HepG2 (cell line): Measurements from ENCODE around the gene MROH2A. TPM values are rescaled to one million over a fixed set of nuclear protein-coding genes. Genes with fewer than 3 reads are reported as not detected.

Experiments
- ATAC-seq: fragments of 200-7000 bp; cut with Tn5 transposase; 3 replicates; pipeline ENCODE4 v1.9.1; 2020; ENCODE audit warnings: mild to moderate bottlenecking, moderate library complexity
- BruUV-seq: library from RNA; stranded (reverse); fragments of 400-500 nt; replicated peaks from 2 replicates; lab custom pipeline; 2021; lab: Mats Ljungman, UMichigan
- CTCF ChIA-PET: fragments of 300-600 bp; formaldehyde crosslinking; extraction: SDS; loops from one replicate; lab custom pipeline; 2021; ENCODE audit warnings: low total read pairs, inconsistent platforms, low intra/inter-chr PET ratio; lab: Yijun Ruan, JAX
- POLR2A ChIA-PET: fragments of 350-600 bp; sonication (Branson Sonifier 250); formaldehyde crosslinking; loops from one replicate; lab custom pipeline; 2020; ENCODE audit warnings: antibody characterized with exemption, inconsistent platforms; lab: Yijun Ruan, JAX
- DNase-seq: peaks from one replicate; pipeline ENCODE4 v3.0.0-alpha.2; 2015; ENCODE audit warnings: low spot score
- FAIRE-seq: peaks from 3 replicates; lab custom pipeline; 2011; peaks lifted over from hg19 to GRCh38; lab: Jason Lieb, UNC
- H2AFZ ChIP-seq: one replicate; pipeline ENCODE4 v1.6.1; 2011; ENCODE audit warnings: low read length, inconsistent platforms
- H3K27ac ChIP-seq: fragments of 300-600 bp; 3 replicates; pipeline ENCODE4 v1.8.0; 2011; ENCODE audit warnings: mixed run types, mild to moderate bottlenecking, mixed read lengths, low read length, inconsistent platforms; ENCODE audit not compliant: insufficient read depth; ENCODE audit errors: extremely low read length
- H3K27me3 ChIP-seq, 2 experiments: fragments of 200-600 bp in 1 of 2; 2 replicates in 1 of 2; 3 replicates in 1 of 2; pipeline versions ENCODE4 v1.6.0 to v1.8.0; 2011; ENCODE audit warnings: low read length in 2 of 2, mild to moderate bottlenecking in 2 of 2, moderate library complexity in 2 of 2, inconsistent platforms in 1 of 2; ENCODE audit not compliant: insufficient read depth in 2 of 2, control insufficient read depth in 1 of 2
- H3K36me3 ChIP-seq, 2 experiments: fragments of 200-600 bp in 1 of 2; replicated peaks in 1 of 2; 2 replicates in 1 of 2; 3 replicates in 1 of 2; pipeline versions ENCODE4 v1.5.1 to v1.8.0; 2011; ENCODE audit warnings: low read length in 2 of 2, inconsistent platforms in 1 of 2; ENCODE audit not compliant: insufficient read depth in 2 of 2, control insufficient read depth in 1 of 2
- H3K4me1 ChIP-seq: 2 replicates; pipeline ENCODE4 v1.5.1; 2012; ENCODE audit warnings: low read length, inconsistent platforms; ENCODE audit not compliant: insufficient read depth
- H3K4me2 ChIP-seq: 2 replicates; pipeline ENCODE4 v1.6.0; 2011; ENCODE audit warnings: low read depth, low read length, inconsistent platforms
- H3K4me3 ChIP-seq, 3 experiments: fragments of 200-600 bp in 1 of 3; sonication (generic), shearing (Covaris generic) in 1 of 3; replicated peaks in 1 of 3; 2 replicates each; pipeline ENCODE4 v1.5.1; 2011 to 2016; ENCODE audit warnings: low read length in 3 of 3, inconsistent platforms in 2 of 3, low read depth in 2 of 3, mild to moderate bottlenecking in 2 of 3, control low read depth in 1 of 3, mixed read lengths in 1 of 3; ENCODE audit not compliant: insufficient read depth in 1 of 3
- H3K79me2 ChIP-seq: one replicate; pipeline ENCODE4 v1.6.1; 2011; ENCODE audit warnings: low read length, inconsistent platforms; ENCODE audit not compliant: insufficient read depth
- H3K9ac ChIP-seq: 2 replicates; pipeline ENCODE4 v1.6.0; 2011; ENCODE audit warnings: mild to moderate bottlenecking, low read depth, low read length, inconsistent platforms; ENCODE audit not compliant: insufficient read depth
- H3K9me3 ChIP-seq: 2 replicates; pipeline ENCODE4 v1.5.1; 2012; ENCODE audit warnings: mild to moderate bottlenecking, low read length
- H4K20me1 ChIP-seq: 2 replicates; pipeline ENCODE4 v1.6.0; 2011; ENCODE audit warnings: inconsistent platforms, mild to moderate bottlenecking, low read length, moderate library complexity; ENCODE audit not compliant: insufficient read depth
- BORCS8-MEF2B ChIP-seq: sonication (generic); formaldehyde crosslinking; IDR thresholded peaks from 2 replicates; pipeline ENCODE4 v1.8.0; 2022; ENCODE audit warnings: mild to moderate bottlenecking, missing genetic modification reagents
- ELF3 ChIP-seq: IDR thresholded peaks from 2 replicates; pipeline ENCODE4 v1.6.1; 2016; ENCODE audit warnings: missing genetic modification reagents, missing compliant biosample characterization
- HNRNPUL1 ChIP-seq: fragments of 200-400 bp; formaldehyde crosslinking; IDR thresholded peaks from 2 replicates; pipeline ENCODE4 v1.6.1; 2017; ENCODE audit warnings: low read depth, mild to moderate bottlenecking, low read length, moderate library complexity
- MLXIP ChIP-seq: sonication (generic); formaldehyde crosslinking; IDR thresholded peaks from 2 replicates; pipeline ENCODE4 v1.9.0; 2021; ENCODE audit warnings: missing genetic modification reagents, borderline replicate concordance
- MXD1 ChIP-seq: sonication (generic); formaldehyde crosslinking; IDR thresholded peaks from 2 replicates; pipeline ENCODE4 v1.4.0; 2020; ENCODE audit warnings: mild to moderate bottlenecking, missing genetic modification reagents
- NFYC ChIP-seq: IDR thresholded peaks from 2 replicates; pipeline ENCODE4 v1.6.1; 2016; ENCODE audit warnings: missing genetic modification reagents, missing compliant biosample characterization
- NR2F2 ChIP-seq: IDR thresholded peaks from 2 replicates; pipeline ENCODE4 v1.6.1; 2012; ENCODE audit warnings: low read depth, inconsistent platforms, borderline replicate concordance
- NR2F6 ChIP-seq, 2 experiments: IDR thresholded peaks; 2 replicates each; pipeline ENCODE4 v1.6.1; 2016; ENCODE audit warnings: antibody characterized with exemption in 1 of 2, mild to moderate bottlenecking in 1 of 2
- SRSF1 ChIP-seq: fragments of 200-400 bp; formaldehyde crosslinking; optimal IDR thresholded peaks from 2 replicates; pipeline ENCODE3; 2017; ENCODE audit warnings: mild to moderate bottlenecking, low read depth, low read length, moderate library complexity
- STAT6 ChIP-seq: sonication (generic); formaldehyde crosslinking; IDR thresholded peaks from 2 replicates; pipeline ENCODE4 v1.4.0; 2020; ENCODE audit warnings: missing genetic modification reagents, mild to moderate bottlenecking, borderline replicate concordance
- TARDBP ChIP-seq: sonication (generic); formaldehyde crosslinking; IDR thresholded peaks from 2 replicates; pipeline ENCODE4 v1.8.0; 2022; ENCODE audit warnings: mild to moderate bottlenecking, missing genetic modification reagents
- TFDP1 ChIP-seq: IDR thresholded peaks from 2 replicates; pipeline ENCODE4 v1.6.1; 2016; ENCODE audit warnings: missing compliant biosample characterization, missing genetic modification reagents, borderline replicate concordance
- ZBTB20 ChIP-seq: sonication (generic); formaldehyde crosslinking; IDR thresholded peaks from 2 replicates; pipeline ENCODE4 v1.8.1; 2023; ENCODE audit warnings: missing genetic modification reagents, low read depth, mild to moderate bottlenecking, borderline replicate concordance
- WGBS: methylation state at CpG from one replicate; pipeline ENCODE4 v1.1.6; 2017; ENCODE audit warnings: low lambda C conversion rate; 5-methylcytosine and 5-hydroxymethylcytosine counted together
- in situ Hi-C: cut with HindIII; loops from 2 replicates; pipeline ENCODE4 v1.10.0; 2017; ENCODE audit warnings: low pct_unique_long_range_greater_than_20kb; ENCODE audit not compliant: extremely low pct_ligation_motif_present
- intact Hi-C: fragments of 100-400 bp; cut with micrococcal nuclease; formaldehyde crosslinking; loops from one replicate; pipeline ENCODE4 v1.10.0; 2022; ENCODE audit not compliant: unreplicated experiment
- polyA plus RNA-seq, 8 experiments: library from polyadenylated mRNA; depleted of rRNA in 3 of 8; stranded (reverse) in 7 of 8; unstranded in 1 of 8; fragments of >200 nt; fragmentation: Illumina TruSeq in 4 of 8; extraction: Trizol in 4 of 8; gene quantifications; 2 replicates each; pipeline versions ENCODE4 v1.2.1 to v1.2.3, GENCODE V29; 2011 to 2016; ENCODE audit warnings: low read depth in 4 of 8, missing spikeins in 1 of 8, mixed read lengths in 1 of 8; ENCODE audit not compliant: insufficient read depth in 1 of 8
- total RNA-seq, 5 experiments: library from RNA; depleted of rRNA; stranded (reverse); fragments of >200 nt; fragmentation: Illumina TruSeq; extraction: Trizol; gene quantifications; 2 replicates each; pipeline ENCODE4 v1.2.3, GENCODE V29; 2016; ENCODE audit warnings: low read depth in 1 of 5
- TF ChIP-seq, protein P1 (sequence below): sonication (generic); formaldehyde crosslinking; IDR thresholded peaks from 2 replicates; pipeline ENCODE4 v1.4.0; 2020; ENCODE audit warnings: missing genetic modification reagents, mild to moderate bottlenecking, borderline replicate concordance

The MROH2A gene
- total and polyA plus RNA-seq, 2 of the 13 experiments (the other 11 are each of a cell fraction or from before 2014, with no cell fraction given) = 0.03 to 0.04 TPM

- 83% methylated on average over 6 of the region's 6 CpGs for WGBS
- H3K4me3 ChIP-seq = no peak overlapping the region
- peaks cover 23% of the 10 kb centered on the region for H3K4me1 ChIP-seq
- no peak overlapping the region for H3K9ac ChIP-seq
- H4K20me1 ChIP-seq = no peaks in the 10 kb centered on the region
- intact Hi-C loops = no loop called here
- no peak overlapping the region for H3K4me2 ChIP-seq
- in situ Hi-C loops = no loop called here
- no peaks in the 10 kb centered on the region for H3K36me3 ChIP-seq
- no peak overlapping the region for H2AFZ ChIP-seq
- no TSS peak for BruUV-seq
- FAIRE-seq (peak; percentile 47), DNase-seq (no peak), ATAC-seq (no peak)
- no peaks in the 10 kb centered on the region for H3K79me2 ChIP-seq
- CTCF ChIA-PET = no interaction called here
- H3K27me3 ChIP-seq = peaks cover 3 to 33% of the 10 kb centered on the region in 2 experiments; a peak in 4 of 5 replicates
- H3K9me3 ChIP-seq = no peaks in the 10 kb centered on the region
- H3K27ac ChIP-seq = no peak overlapping the region
- POLR2A ChIA-PET = no interaction called here
- TF ChIP-seq ELF3 (no peak), STAT6 (CRISPR knock-in tag) (no peak), NFYC (no peak), TFDP1 (no peak), NR2F2 (no peak), BORCS8-MEF2B (CRISPR knock-in tag) (no peak), MXD1 (CRISPR knock-in tag) (no peak), TARDBP (CRISPR knock-in tag) (no peak), MLXIP (no peak), ZBTB20 (CRISPR knock-in tag) (no peak), SRSF1 (no peak), HNRNPUL1 (no peak), NR2F6 (IDR thresholded peaks at IDR 0.05) (no peak), NR2F6 (CRISPR knock-in tag; IDR thresholded peaks at IDR 0.05) (no peak)
- TF ChIP-seq, protein P1, sequence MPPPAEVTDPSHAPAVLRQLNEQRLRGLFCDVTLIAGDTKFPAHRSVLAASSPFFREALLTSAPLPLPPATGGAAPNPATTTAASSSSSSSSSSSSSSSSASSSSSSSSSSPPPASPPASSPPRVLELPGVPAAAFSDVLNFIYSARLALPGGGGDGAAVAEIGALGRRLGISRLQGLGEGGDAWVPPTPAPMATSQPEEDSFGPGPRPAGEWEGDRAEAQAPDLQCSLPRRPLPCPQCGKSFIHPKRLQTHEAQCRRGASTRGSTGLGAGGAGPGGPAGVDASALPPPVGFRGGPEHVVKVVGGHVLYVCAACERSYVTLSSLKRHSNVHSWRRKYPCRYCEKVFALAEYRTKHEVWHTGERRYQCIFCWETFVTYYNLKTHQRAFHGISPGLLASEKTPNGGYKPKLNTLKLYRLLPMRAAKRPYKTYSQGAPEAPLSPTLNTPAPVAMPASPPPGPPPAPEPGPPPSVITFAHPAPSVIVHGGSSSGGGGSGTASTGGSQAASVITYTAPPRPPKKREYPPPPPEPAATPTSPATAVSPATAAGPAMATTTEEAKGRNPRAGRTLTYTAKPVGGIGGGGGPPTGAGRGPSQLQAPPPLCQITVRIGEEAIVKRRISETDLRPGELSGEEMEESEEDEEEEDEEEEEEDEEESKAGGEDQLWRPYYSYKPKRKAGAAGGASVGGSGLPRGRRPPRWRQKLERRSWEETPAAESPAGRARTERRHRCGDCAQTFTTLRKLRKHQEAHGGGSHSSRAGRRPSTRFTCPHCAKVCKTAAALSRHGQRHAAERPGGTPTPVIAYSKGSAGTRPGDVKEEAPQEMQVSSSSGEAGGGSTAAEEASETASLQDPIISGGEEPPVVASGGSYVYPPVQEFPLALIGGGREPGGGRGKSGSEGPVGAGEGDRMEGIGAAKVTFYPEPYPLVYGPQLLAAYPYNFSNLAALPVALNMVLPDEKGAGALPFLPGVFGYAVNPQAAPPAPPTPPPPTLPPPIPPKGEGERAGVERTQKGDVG (CRISPR knock-in tag) = no peak
Measured at GRCh38 chr2:233815861-233816260, 37.7 kb downstream of the MROH2A start.
